A549 (cell line): Measurements from ENCODE around the gene IL9.

ENCODE experiments used
- CBX2 ChIP-seq: fragments of 200-600 bp; sonication (generic); IDR thresholded peaks from 2 replicates; pipeline ENCODE4 v1.6.1; 2016; ENCODE audit warnings: low read depth, mild to moderate bottlenecking, borderline replicate concordance
- CEBPB ChIP-seq, 2 experiments: fragments of >200 bp in 1 of 2; sonication (Bioruptor Twin) in 1 of 2; formaldehyde crosslinking in 1 of 2; IDR thresholded peaks; 2 replicates each; pipeline ENCODE4 v1.6.1; 2012 to 2016
- CTCF ChIP-seq: fragments of >200 bp; sonication (Bioruptor Twin); formaldehyde crosslinking; IDR thresholded peaks from 3 replicates; pipeline ENCODE4 v1.5.1; 2016
- ELK1 ChIP-seq: fragments of 150-350 bp; IDR thresholded peaks from 2 replicates; pipeline ENCODE4 v1.6.1; 2014; ENCODE audit warnings: low read depth, mild to moderate bottlenecking, low read length
- MAFK ChIP-seq: fragments of 450-650 bp; IDR thresholded peaks from 2 replicates; pipeline ENCODE4 v1.6.1; 2014; ENCODE audit not compliant: partially characterized antibody
- NPAS2 ChIP-seq: fragments of 250-450 bp; sonication (Bioruptor Pico); IDR thresholded peaks from 2 replicates; pipeline ENCODE4 v1.8.0; 2022; ENCODE audit warnings: mild to moderate bottlenecking, moderate library complexity, borderline replicate concordance
- NR3C1 ChIP-seq: fragments of >200 bp; sonication (Bioruptor Twin); formaldehyde crosslinking; IDR thresholded peaks from 3 replicates; pipeline ENCODE4 v1.6.1; 2017
- POLR2A ChIP-seq: IDR thresholded peaks from 2 replicates; pipeline ENCODE4 v1.6.1; 2012; ENCODE audit warnings: mild to moderate bottlenecking, low read length
- REST ChIP-seq: fragments of 200-600 bp; sonication (generic); IDR thresholded peaks from 2 replicates; pipeline ENCODE4 v1.6.1; 2016; ENCODE audit warnings: antibody characterized with exemption, mild to moderate bottlenecking, moderate library complexity
- USF2 ChIP-seq: fragments of 450-650 bp; IDR thresholded peaks from 2 replicates; pipeline ENCODE4 v1.6.1; 2014; ENCODE audit warnings: antibody characterized with exemption
- TF ChIP-seq, protein P1 (sequence below): IDR thresholded peaks from 2 replicates; pipeline ENCODE4 v1.6.1; 2012

DNA sequence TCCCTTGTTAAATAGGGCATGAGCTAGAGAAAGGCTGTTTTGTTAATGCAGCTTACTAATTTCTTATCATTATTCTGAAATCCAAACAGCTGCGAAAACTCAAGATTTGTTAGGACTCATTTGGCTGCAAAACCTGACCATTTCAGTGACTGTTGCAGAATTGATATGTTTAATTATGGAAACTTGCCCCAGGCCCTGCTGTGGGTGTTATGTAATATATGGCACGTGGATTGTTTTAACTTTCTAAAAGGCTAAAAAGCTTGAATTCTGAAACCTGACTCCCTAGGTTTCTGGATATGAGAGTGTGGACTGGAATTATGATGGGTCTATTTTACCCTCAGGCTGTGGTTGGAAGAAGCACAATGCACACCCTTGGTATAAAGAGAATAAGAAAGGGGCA is 4.4 kb downstream of the IL9 start:
- TF ChIP-seq CEBPB (IDR thresholded peaks at IDR 0.05), result no peak
- no peak for TF ChIP-seq CTCF
- no peak for TF ChIP-seq CBX2
- TF ChIP-seq ELK1, result no peak
- TF ChIP-seq USF2, result no peak
- no peak for TF ChIP-seq NR3C1
- TF ChIP-seq, protein P1, sequence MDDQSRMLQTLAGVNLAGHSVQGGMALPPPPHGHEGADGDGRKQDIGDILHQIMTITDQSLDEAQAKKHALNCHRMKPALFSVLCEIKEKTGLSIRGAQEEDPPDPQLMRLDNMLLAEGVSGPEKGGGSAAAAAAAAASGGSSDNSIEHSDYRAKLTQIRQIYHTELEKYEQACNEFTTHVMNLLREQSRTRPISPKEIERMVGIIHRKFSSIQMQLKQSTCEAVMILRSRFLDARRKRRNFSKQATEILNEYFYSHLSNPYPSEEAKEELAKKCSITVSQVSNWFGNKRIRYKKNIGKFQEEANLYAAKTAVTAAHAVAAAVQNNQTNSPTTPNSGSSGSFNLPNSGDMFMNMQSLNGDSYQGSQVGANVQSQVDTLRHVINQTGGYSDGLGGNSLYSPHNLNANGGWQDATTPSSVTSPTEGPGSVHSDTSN, result no peak
- TF ChIP-seq REST, result no peak
- TF ChIP-seq POLR2A, result no peak
- no peak for TF ChIP-seq NPAS2 (CRISPR knock-in tag)
- no peak for TF ChIP-seq MAFK
